Right cardiac atrium (tissue), 5 donors: ENCODE data around the gene FCER2. TPM values are rescaled to one million over a fixed set of nuclear protein-coding genes. Genes with fewer than 3 reads are reported as not detected.
A peak's percentile ranks its signal among the peaks of the same experiment; 100 is the strongest.

ENCODE experiments used
- ATAC-seq, 2 donors: fragments of 200-7000 bp; cut with Tn5 transposase; one replicate each; pipeline versions ENCODE4 v1.8.0 to v1.9.1; 2020; ENCODE audit warnings: moderate library complexity in 2 of 2, mild to moderate bottlenecking in 1 of 2
- DNase-seq, 3 donors: peaks; one replicate each; pipeline ENCODE4 v3.0.0-alpha.2; 2020
- H3K27ac ChIP-seq: one replicate; pipeline ENCODE4 v1.5.1; 2013; ENCODE audit warnings: mild to moderate bottlenecking, low read length, control low read depth, moderate library complexity
- H3K27me3 ChIP-seq: one replicate; pipeline ENCODE4 v1.6.1; 2013; ENCODE audit not compliant: control insufficient read depth, insufficient read depth
- H3K4me1 ChIP-seq: one replicate; pipeline ENCODE4 v1.6.1; 2013; ENCODE audit warnings: low read length; ENCODE audit not compliant: control insufficient read depth, insufficient read depth
- H3K4me3 ChIP-seq: one replicate; pipeline ENCODE4 v1.5.1; 2013; ENCODE audit warnings: low read length, control low read depth
- H3K9me3 ChIP-seq: one replicate; pipeline ENCODE4 v1.6.1; 2013; ENCODE audit warnings: low read length; ENCODE audit not compliant: control insufficient read depth
- WGBS: extraction: QIAGEN DNeasy Blood & Tissue Kit; methylation state at CpG from one replicate; pipeline ENCODE4 v1.1.7; 2013; 5-methylcytosine and 5-hydroxymethylcytosine counted together
- intact Hi-C, 4 donors: fragments of 100-400 bp; cut with DNase I; formaldehyde crosslinking; loops; one replicate each; pipeline versions ENCODE4 v1.11.0 to v1.14.0; 2022 to 2023
- polyA plus RNA-seq: library from polyadenylated mRNA; stranded (reverse); fragments of 200-250 nt; gene quantifications from one replicate; pipeline ENCODE4 v1.2.3, GENCODE V29; 2013
- total RNA-seq, 4 donors: library from RNA; stranded (reverse); fragmentation: NEBNext Ultra II Directional; extraction: Animal tissue kit (Norgen Biotek cat#: 25700); gene quantifications; one replicate each; pipeline ENCODE4 v1.2.1, GENCODE V29; 2021
- donor health status: healthy with polysubstance abuse.
- donor health status: DM: no; HTN: yes; CAD: no.
- donor health status: DM: no; HTN: no; CAD: no.
- donor health status: DM: no; HTN: yes; CAD: no; lungs with severe emphysema.
- donor health status: DM: yes; HTN: yes; CAD: no.

FCER2 gene
- total and polyA plus RNA-seq, 5 donors, result 0.09 TPM; not detected in 4

GRCh38 chr19:7698583-7698982 lies 3.3 kb downstream of the FCER2 start:
- ATAC-seq (no peak), DNase-seq (peak in 1 of 3 donors; percentile 29)
- H3K9me3 ChIP-seq, result no peaks in the 10 kb centered on the region
- H3K4me3 ChIP-seq, result no peak overlapping the region
- no peaks in the 10 kb centered on the region for H3K27me3 ChIP-seq
- no peak overlapping the region for H3K27ac ChIP-seq
- WGBS, result 17% methylated on average over 11 of the region's 11 CpGs
- no peaks in the 10 kb centered on the region for H3K4me1 ChIP-seq
- intact Hi-C loops, result no loop called here

GRCh38 chr19:7697721-7698287 lies 4.1 kb downstream of the FCER2 start:
- intact Hi-C loops, result no loop called here
- no peak for ATAC-seq
- no peak overlapping the region for H3K27ac ChIP-seq
- 81% methylated on average over 10 of the region's 10 CpGs for WGBS
- H3K9me3 ChIP-seq, result no peaks in the 10 kb centered on the region
- H3K4me1 ChIP-seq, result no peaks in the 10 kb centered on the region
- H3K27me3 ChIP-seq, result no peaks in the 10 kb centered on the region
- peak in 1 of 3 donors; percentile 6 for DNase-seq
- H3K4me3 ChIP-seq, result no peak overlapping the region

GRCh38 chr19:7694499-7694898 lies 7.4 kb downstream of the FCER2 start:
- H3K27me3 ChIP-seq, result no peaks in the 10 kb centered on the region
- H3K4me1 ChIP-seq, result no peaks in the 10 kb centered on the region
- DNase-seq (no peak), ATAC-seq (no peak)
- no peak overlapping the region for H3K27ac ChIP-seq
- WGBS, result 52% methylated on average over 4 of the region's 4 CpGs
- intact Hi-C loops, result no loop called here
- no peak overlapping the region for H3K4me3 ChIP-seq
- H3K9me3 ChIP-seq, result no peaks in the 10 kb centered on the region

GRCh38 chr19:7692417-7693088 lies 9.4 kb downstream of the FCER2 start:
- intact Hi-C loops, result no loop called here
- H3K27me3 ChIP-seq, result no peaks in the 10 kb centered on the region

GRCh38 chr19:7691497-7691896 lies 10.4 kb downstream of the FCER2 start:
- intact Hi-C loops, result no loop called here
- no peak overlapping the region for H3K4me3 ChIP-seq
- no peaks in the 10 kb centered on the region for H3K4me1 ChIP-seq
- no peaks in the 10 kb centered on the region for H3K9me3 ChIP-seq
- DNase-seq (no peak), ATAC-seq (no peak)
- H3K27ac ChIP-seq, result no peak overlapping the region
- H3K27me3 ChIP-seq, result no peaks in the 10 kb centered on the region

More at GRCh38 chr19:7692417-7693088, 9.4 kb downstream of the FCER2 start:
- 73% methylated on average over 13 of the region's 13 CpGs for WGBS
- H3K4me3 ChIP-seq, result no peak overlapping the region
- H3K4me1 ChIP-seq, result no peaks in the 10 kb centered on the region
- H3K27ac ChIP-seq, result no peak overlapping the region
- no peaks in the 10 kb centered on the region for H3K9me3 ChIP-seq
- peak in 1 of 3 donors; percentile 5 for DNase-seq
- no peak for ATAC-seq

GRCh38 chr19:7690779-7691258 lies 11.1 kb downstream of the FCER2 start:
- no peaks in the 10 kb centered on the region for H3K27me3 ChIP-seq

GRCh38 chr19:7689165-7689564 lies 12.8 kb downstream of the FCER2 start:
- 26% methylated on average over 23 of the region's 23 CpGs for WGBS
- ATAC-seq, result no peak
- Histone ChIP-seq H3K27ac (no peak overlapping the region), H3K4me3 (no peak overlapping the region), H3K4me1 (no peaks in the 10 kb centered on the region), H3K27me3 (no peaks in the 10 kb centered on the region), H3K9me3 (no peaks in the 10 kb centered on the region)
- intact Hi-C loops, result loop anchor here in 2 of 4 donors (10.0 kb wide), 2 partner anchors 124 to 334 kb away; no protein-coding TSS in a partner anchor
- DNase-seq, result peak in 2 of 3 donors; percentile 34 to 44

More at GRCh38 chr19:7690779-7691258, 11.1 kb downstream of the FCER2 start:
- Histone ChIP-seq H3K4me1 (no peaks in the 10 kb centered on the region), H3K9me3 (no peaks in the 10 kb centered on the region), H3K4me3 (no peak overlapping the region), H3K27ac (no peak overlapping the region)
- intact Hi-C loops, result no loop called here
- 81% methylated on average over 8 of the region's 8 CpGs for WGBS
- DNase-seq (no peak), ATAC-seq (no peak)

GRCh38 chr19:7687177-7687576 lies 14.8 kb downstream of the FCER2 start:
- intact Hi-C loops, result loop anchor here in 2 of 4 donors (10.0 kb wide), 2 partner anchors 122 to 332 kb away; no protein-coding TSS in a partner anchor
- Histone ChIP-seq H3K4me1 (no peaks in the 10 kb centered on the region), H3K4me3 (no peak overlapping the region), H3K27ac (no peak overlapping the region), H3K27me3 (no peaks in the 10 kb centered on the region), H3K9me3 (no peaks in the 10 kb centered on the region)
- DNase-seq, result peak in 2 of 3 donors; percentile 15 to 33
- WGBS, result 84% methylated on average over 12 of the region's 12 CpGs
- ATAC-seq, result peak in 1 of 2 donors; percentile 22

- WGBS, result 36% methylated on average over 19 of the region's 19 CpGs
- ATAC-seq, result no peak
- no peaks in the 10 kb centered on the region for H3K9me3 ChIP-seq
- intact Hi-C loops, result loop anchor here in 2 of 4 donors (10.0 kb wide), 2 partner anchors 121 to 331 kb away; no protein-coding TSS in a partner anchor
- DNase-seq, result peak in 2 of 3 donors; percentile 43 to 46
- no peaks in the 10 kb centered on the region for H3K27me3 ChIP-seq
- no peak overlapping the region for H3K4me3 ChIP-seq
- no peaks in the 10 kb centered on the region for H3K4me1 ChIP-seq
- no peak overlapping the region for H3K27ac ChIP-seq
Measured at GRCh38 chr19:7685546-7686445, 16.1 kb downstream of the FCER2 start.

- Histone ChIP-seq H3K9me3 (no peaks in the 10 kb centered on the region), H3K27me3 (no peaks in the 10 kb centered on the region), H3K27ac (no peak overlapping the region), H3K4me1 (no peaks in the 10 kb centered on the region), H3K4me3 (no peak overlapping the region)
- ATAC-seq (no peak), DNase-seq (peak in 1 of 3 donors; percentile 64)
- WGBS, result 75% methylated on average over 74 of the region's 74 CpGs
- intact Hi-C loops, result loop anchor here in 2 of 4 donors (5.0 to 10.0 kb wide), 3 partner anchors 115 to 328 kb away; no protein-coding TSS in a partner anchor
Measured at GRCh38 chr19:7682175-7682855, 19.6 kb downstream of the FCER2 start.
